K562 (cell line): Measurements from ENCODE around the gene MRPL41. TPM values are rescaled to one million over a fixed set of nuclear protein-coding genes. Genes with fewer than 3 reads are reported as not detected.
A peak's percentile ranks its signal among the peaks of the same experiment; 100 is the strongest.

Experiments
- ATF4 ChIP-seq: fragments of 450-650 bp; formaldehyde crosslinking; IDR thresholded peaks from 2 replicates; pipeline ENCODE4 v1.4.0; 2022; ENCODE audit warnings: mild to moderate bottlenecking, moderate library complexity
- ETS1 ChIP-seq: conservative IDR thresholded peaks from 2 replicates; pipeline ENCODE4 v1.6.1; 2011; ENCODE audit warnings: low read depth, mild to moderate bottlenecking, low read length; ENCODE audit not compliant: control insufficient read depth
- HCFC1 ChIP-seq: IDR thresholded peaks from 2 replicates; pipeline ENCODE4 v1.6.1; 2012; ENCODE audit warnings: low read depth, low read length, improper control_type of control experiment
- HLTF ChIP-seq: fragments of 450-650 bp; IDR thresholded peaks from 2 replicates; pipeline ENCODE4 v1.6.1; 2016
- JUND ChIP-seq, 2 experiments: IDR thresholded peaks; 2 replicates in 1 of 2; 3 replicates in 1 of 2; pipeline ENCODE4 v1.6.1; 2011; ENCODE audit warnings: borderline replicate concordance in 2 of 2, low read depth in 2 of 2, low read length in 2 of 2, improper control_type of control experiment in 1 of 2, missing biosample characterization in 1 of 2, missing genetic modification characterization in 1 of 2, missing genetic modification reagents in 1 of 2
- MGA ChIP-seq: fragments of 450-650 bp; IDR thresholded peaks from 2 replicates; pipeline ENCODE4 v1.6.1; 2016; ENCODE audit warnings: mild to moderate bottlenecking, moderate library complexity
- SIN3B ChIP-seq: fragments of 450-650 bp; IDR thresholded peaks from 2 replicates; pipeline ENCODE4 v1.6.1; 2017; ENCODE audit warnings: low read depth, mild to moderate bottlenecking, moderate library complexity
- SMARCC2 ChIP-seq: fragments of 450-650 bp; IDR thresholded peaks from 2 replicates; pipeline ENCODE4 v1.6.1; 2017; ENCODE audit warnings: antibody characterized with exemption, moderate library complexity, mild to moderate bottlenecking, low read depth
- ZFX ChIP-seq: sonication (generic); formaldehyde crosslinking; IDR thresholded peaks from 2 replicates; pipeline ENCODE4 v1.8.0; 2022; ENCODE audit warnings: mild to moderate bottlenecking, missing genetic modification reagents, moderate library complexity
- ZHX1 ChIP-seq: fragments of 150-350 bp; conservative IDR thresholded peaks from 2 replicates; pipeline ENCODE4 v1.6.1; 2014; ENCODE audit warnings: low read length
- polyA plus RNA-seq, 8 experiments: library from polyadenylated mRNA; depleted of rRNA in 4 of 8; stranded (reverse) in 5 of 8; unstranded in 3 of 8; fragments of >200 nt; fragmentation: Nextera tagmentation in 2 of 8; fragmentation: Illumina TruSeq in 1 of 8; extraction: Ambion mirVana in 2 of 8; extraction: Trizol in 1 of 8; gene quantifications; 2 replicates each; pipeline versions ENCODE4 v1.2.1 to v1.2.3, GENCODE V29; 2011 to 2014; ENCODE audit warnings: inconsistent platforms in 1 of 8, missing spikeins in 1 of 8
- total RNA-seq, 7 experiments: library from RNA; depleted of rRNA in 6 of 7; stranded (reverse); fragments of >200 nt in 6 of 7; fragmentation: Illumina TruSeq in 2 of 7; extraction: Trizol in 2 of 7; gene quantifications; 2 replicates each; pipeline versions ENCODE4 v1.2.1 to v1.2.3, GENCODE V29; 2011 to 2021; ENCODE audit warnings: low replicate concordance in 1 of 7

Gene MRPL41
- total and polyA plus RNA-seq, 9 of the 15 experiments (the other 6 are each of a cell fraction or from before 2014, with no cell fraction given) = 2.6 to 259 (median 21.6) TPM

GRCh38 chr9:137511758-137512463, 39.8 kb upstream of the MRPL41 start (continued):
- peak; percentile 100 for TF ChIP-seq ZFX (CRISPR knock-in tag)
- peak; percentile 56 for TF ChIP-seq MGA
- no peak for TF ChIP-seq ZHX1
- TF ChIP-seq SMARCC2 = peak; percentile 36; the same call in 1 of the 2 replicates
- TF ChIP-seq SIN3B = no peak
- no peak for TF ChIP-seq ATF4 (CRISPR knock-in tag)
- TF ChIP-seq HCFC1 = no peak
- TF ChIP-seq ETS1 = no peak
- peak; percentile 98 for TF ChIP-seq JUND (IDR thresholded peaks at IDR 0.05; ENCODE audit: borderline replicate concordance, low read depth, low read length)
- peak; percentile 98 for TF ChIP-seq JUND (tag; IDR thresholded peaks at IDR 0.05; ENCODE audit: borderline replicate concordance, low read depth, low read length)
- TF ChIP-seq HLTF = no peak
